ENCODE results near the gene ZNF236. TPM values are rescaled to one million over a fixed set of nuclear protein-coding genes. Genes with fewer than 3 reads are reported as not detected.

ZNF236 gene
- total RNA-seq, 4 donors from 2014 or later, result 21.0 to 36.3 (median 31.8) TPM

DNA sequence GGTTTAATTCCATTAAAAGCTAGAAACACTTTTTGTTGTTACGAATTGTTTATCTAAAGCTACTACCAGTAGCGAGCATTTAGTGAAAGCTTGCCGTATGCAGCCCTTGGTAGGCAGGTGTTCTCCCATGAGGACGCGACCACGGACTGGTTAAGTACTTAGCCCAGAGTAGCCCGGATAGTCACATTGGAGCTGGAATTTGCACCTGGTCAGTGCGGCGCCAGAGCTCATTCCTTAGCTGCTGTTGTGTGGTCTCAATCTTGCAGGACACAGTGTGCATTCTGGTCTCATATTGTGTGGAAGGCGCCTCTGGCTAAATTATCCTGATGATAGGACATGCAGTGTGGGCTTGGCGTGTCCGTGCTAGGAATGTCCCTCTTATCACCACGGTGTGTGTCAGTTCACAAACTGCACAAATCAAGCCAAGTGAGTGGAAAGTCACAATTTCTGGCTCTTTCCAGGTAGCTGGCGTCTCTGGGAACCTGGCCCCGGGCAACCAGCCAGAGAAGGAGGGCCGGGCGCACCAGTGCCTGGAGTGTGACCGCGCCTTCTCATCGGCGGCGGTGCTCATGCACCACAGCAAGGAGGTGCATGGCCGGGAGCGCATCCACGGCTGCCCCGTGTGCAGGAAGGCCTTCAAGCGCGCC is 133.3 kb downstream of the ZNF236 start:
- no peak for DNase-seq (ENCODE audit: low spot score in 2 of 2)
- Histone ChIP-seq H3K27ac (no peak overlapping the region), H3K36me3 (peaks cover 0 to 70% (median 0%) of the 10 kb centered on the region in 3 donors), H3K4me1 (peaks cover 0 to 36% (median 3%) of the 10 kb centered on the region in 4 donors), H3K27me3 (no peaks in the 10 kb centered on the region), H3K4me3 (no peak overlapping the region), H3K9me3 (no peaks in the 10 kb centered on the region)
- WGBS, 2 donors, result 83% methylated on average over 22 to 28 of the region's 28 CpGs
- TF ChIP-seq, protein P1, sequence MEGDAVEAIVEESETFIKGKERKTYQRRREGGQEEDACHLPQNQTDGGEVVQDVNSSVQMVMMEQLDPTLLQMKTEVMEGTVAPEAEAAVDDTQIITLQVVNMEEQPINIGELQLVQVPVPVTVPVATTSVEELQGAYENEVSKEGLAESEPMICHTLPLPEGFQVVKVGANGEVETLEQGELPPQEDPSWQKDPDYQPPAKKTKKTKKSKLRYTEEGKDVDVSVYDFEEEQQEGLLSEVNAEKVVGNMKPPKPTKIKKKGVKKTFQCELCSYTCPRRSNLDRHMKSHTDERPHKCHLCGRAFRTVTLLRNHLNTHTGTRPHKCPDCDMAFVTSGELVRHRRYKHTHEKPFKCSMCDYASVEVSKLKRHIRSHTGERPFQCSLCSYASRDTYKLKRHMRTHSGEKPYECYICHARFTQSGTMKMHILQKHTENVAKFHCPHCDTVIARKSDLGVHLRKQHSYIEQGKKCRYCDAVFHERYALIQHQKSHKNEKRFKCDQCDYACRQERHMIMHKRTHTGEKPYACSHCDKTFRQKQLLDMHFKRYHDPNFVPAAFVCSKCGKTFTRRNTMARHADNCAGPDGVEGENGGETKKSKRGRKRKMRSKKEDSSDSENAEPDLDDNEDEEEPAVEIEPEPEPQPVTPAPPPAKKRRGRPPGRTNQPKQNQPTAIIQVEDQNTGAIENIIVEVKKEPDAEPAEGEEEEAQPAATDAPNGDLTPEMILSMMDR (IDR thresholded peaks at IDR 0.05), result no peak
- TF ChIP-seq POLR2A (IDR thresholded peaks at IDR 0.05) (no peak), EP300 (IDR thresholded peaks at IDR 0.05) (no peak)

DNA sequence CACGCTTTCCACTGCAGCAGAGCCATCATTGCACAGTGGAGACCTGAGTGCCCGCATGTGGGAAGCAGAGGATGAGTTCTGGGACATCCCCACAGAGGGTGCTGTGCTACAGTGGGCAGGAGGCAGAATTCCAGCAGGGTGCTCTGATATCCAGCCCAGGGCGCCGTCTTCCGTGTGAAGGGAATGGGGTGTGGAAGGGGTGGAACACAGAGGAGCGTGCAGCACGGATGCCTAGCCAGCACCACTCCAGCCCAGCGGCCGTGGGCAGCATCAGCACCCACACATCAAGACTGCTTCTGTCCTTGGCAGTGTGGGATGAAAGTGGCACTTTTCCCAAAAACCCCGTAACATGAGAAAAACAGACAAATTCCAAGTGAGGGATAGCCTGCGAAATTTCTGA is 134.3 kb downstream of the ZNF236 start:
- no peaks in the 10 kb centered on the region for H3K27me3 ChIP-seq
- peaks cover 0 to 70% (median 0%) of the 10 kb centered on the region in 3 donors for H3K36me3 ChIP-seq
- H3K9me3 ChIP-seq, result no peaks in the 10 kb centered on the region
- peaks cover 0 to 36% (median 3%) of the 10 kb centered on the region in 4 donors for H3K4me1 ChIP-seq
- DNase-seq (ENCODE audit: low spot score in 2 of 2), result no peak
- no peak overlapping the region for H3K4me3 ChIP-seq
- 67 to 75% methylated on average over 11 of the region's 11 CpGs for WGBS, 2 donors
- H3K27ac ChIP-seq, result no peak overlapping the region
- TF ChIP-seq POLR2A (IDR thresholded peaks at IDR 0.05) (no peak), EP300 (IDR thresholded peaks at IDR 0.05) (peak in 1 of 2 donors; percentile 33)

DNA sequence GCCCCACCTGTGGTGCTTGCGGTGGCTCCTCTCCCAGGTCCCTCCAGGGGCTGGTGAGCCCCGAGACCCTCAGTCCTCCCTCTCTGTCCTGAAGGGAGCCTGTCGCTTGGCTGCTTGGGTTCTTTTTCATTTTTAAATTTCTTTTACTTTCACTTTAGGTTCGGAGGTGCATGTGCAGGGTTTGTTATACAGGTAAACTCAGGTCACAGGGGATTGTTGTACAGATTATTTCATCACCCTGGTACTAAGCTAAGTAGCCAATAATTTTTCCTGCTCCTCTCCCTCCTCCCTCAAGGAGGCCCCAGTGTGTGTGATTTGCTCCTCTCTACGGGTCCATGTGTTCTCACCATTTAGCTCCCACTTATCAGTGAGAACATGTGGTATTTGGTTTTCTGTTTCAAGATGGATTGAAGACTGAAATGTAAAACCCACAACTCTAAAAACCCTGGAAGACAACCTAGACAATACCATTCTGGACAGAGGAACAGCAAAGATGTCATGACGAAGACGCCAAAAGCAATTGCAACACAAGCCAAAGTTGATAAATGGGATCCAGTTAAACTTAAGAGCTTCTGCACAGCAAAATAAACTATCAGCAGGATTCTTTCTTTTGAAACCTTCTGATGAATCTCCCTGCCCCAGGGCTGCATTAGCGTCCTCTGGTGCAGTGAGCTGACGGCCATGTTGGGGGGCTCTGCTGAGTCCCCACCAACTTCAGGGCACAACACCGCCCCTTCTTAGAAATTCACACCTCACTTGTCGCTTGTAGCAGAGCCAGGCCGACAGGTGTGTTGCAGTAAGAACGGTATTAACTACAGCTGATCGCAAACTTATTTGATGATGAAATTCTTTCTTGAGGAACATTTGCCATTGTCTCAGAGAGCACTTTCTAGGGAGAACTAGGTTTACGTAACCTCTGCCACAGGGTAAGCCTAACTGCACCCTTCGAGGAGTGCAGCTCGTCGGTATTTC is 135.3 kb downstream of the ZNF236 start:
- DNase-seq (ENCODE audit: low spot score in 2 of 2), result no peak
- Histone ChIP-seq H3K27me3 (no peaks in the 10 kb centered on the region), H3K27ac (no peak overlapping the region), H3K4me1 (peaks cover 0 to 36% (median 3%) of the 10 kb centered on the region in 4 donors), H3K36me3 (peaks cover 0 to 75% (median 0%) of the 10 kb centered on the region in 3 donors), H3K9me3 (no peaks in the 10 kb centered on the region), H3K4me3 (no peak overlapping the region)
- TF ChIP-seq POLR2A (IDR thresholded peaks at IDR 0.05) (no peak), EP300 (IDR thresholded peaks at IDR 0.05) (no peak)
- TF ChIP-seq, protein P1 (IDR thresholded peaks at IDR 0.05), result no peak
- 86 to 90% methylated on average over 18 of the region's 18 CpGs for WGBS, 2 donors

DNA sequence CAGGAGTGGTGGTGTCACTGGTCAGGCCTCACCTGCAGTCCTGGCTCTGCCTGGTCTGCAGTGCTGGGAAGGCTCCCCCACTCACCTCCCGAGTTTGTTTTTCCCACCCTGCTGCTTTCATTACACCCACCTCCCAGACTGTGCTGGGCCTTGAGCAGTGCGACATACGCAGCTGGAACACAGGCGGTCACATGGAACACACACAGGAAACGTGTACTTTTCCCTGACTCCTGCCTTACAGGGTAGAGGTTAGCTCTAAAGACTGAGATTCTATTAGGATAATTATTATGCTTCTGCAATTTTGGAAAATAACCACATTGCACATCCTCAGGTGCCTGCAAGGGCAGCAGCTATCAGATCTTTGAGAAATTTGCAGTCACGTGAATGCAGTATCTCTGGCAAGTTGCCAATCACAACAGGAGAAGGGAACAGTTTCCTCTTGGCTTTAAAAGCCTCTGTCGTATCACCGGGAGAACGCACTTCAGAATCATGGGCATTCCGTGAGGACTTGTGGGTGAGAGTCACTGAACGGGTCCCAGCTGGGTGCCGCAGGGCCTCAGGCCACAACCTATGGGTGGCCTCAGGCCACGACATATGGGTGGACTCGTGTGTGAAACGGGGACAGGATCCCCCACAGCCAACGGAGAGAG is 136.5 kb downstream of the ZNF236 start:
- TF ChIP-seq EP300 (IDR thresholded peaks at IDR 0.05), result no peak
- no peak for TF ChIP-seq POLR2A (IDR thresholded peaks at IDR 0.05)
- Histone ChIP-seq H3K36me3 (peaks cover 0 to 85% (median 0%) of the 10 kb centered on the region in 3 donors), H3K4me1 (peaks cover 0 to 27% (median 0%) of the 10 kb centered on the region in 4 donors), H3K27me3 (no peaks in the 10 kb centered on the region), H3K4me3 (no peak overlapping the region), H3K9me3 (no peaks in the 10 kb centered on the region), H3K27ac (no peak overlapping the region)
- WGBS, 2 donors, result 56 to 61% methylated on average over 16 of the region's 16 CpGs
- no peak for DNase-seq (ENCODE audit: low spot score in 2 of 2)

DNA sequence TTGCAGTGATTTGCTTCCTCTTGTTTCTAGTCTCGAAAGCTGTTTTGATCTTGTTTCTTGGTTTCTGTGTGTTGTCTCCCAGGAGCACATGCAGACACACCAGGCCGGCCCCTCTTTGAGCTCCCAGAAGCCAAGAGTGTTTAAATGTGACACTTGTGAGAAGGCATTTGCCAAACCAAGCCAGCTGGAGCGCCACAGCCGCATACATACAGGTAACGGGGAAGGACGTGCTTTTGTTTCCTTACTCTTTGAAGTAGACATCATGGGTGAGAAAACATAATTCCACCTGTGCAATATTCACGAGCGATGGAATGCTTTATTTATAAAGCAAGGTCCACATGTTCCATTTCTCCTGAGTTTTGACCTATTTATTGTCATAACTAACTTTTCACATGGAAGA is 137.2 kb downstream of the ZNF236 start:
- Histone ChIP-seq H3K4me3 (no peak overlapping the region), H3K27ac (no peak overlapping the region), H3K4me1 (peaks cover 0 to 20% (median 0%) of the 10 kb centered on the region in 4 donors), H3K36me3 (peaks cover 0 to 90% (median 0%) of the 10 kb centered on the region in 3 donors), H3K9me3 (no peaks in the 10 kb centered on the region), H3K27me3 (no peaks in the 10 kb centered on the region)
- no peak for TF ChIP-seq POLR2A (IDR thresholded peaks at IDR 0.05)
- 88 to 89% methylated on average over 8 of the region's 8 CpGs for WGBS, 2 donors
- DNase-seq (ENCODE audit: low spot score in 2 of 2), result no peak

DNA sequence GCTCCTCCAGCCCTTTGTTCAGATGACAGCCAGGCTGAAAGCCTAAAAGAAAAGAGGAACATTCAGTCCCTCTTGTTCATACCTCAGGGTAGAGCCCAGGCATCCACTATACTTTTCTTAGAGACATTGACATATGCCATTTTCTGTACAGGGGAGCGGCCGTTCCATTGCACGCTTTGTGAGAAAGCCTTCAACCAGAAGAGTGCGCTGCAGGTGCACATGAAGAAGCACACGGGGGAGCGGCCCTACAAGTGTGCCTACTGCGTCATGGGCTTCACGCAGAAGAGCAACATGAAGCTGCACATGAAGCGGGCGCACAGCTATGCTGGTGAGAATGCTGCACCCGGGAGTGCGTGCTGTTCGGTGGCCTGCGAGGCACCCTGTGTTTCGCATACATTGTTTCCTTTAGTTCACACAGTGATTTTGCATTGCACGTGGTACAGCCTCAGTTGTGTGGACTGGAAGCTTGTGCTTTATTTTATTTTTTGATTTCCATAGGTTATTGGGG is 138.2 kb downstream of the ZNF236 start:
- Histone ChIP-seq H3K27me3 (no peaks in the 10 kb centered on the region), H3K36me3 (peaks cover 0 to 87% (median 0%) of the 10 kb centered on the region in 3 donors), H3K4me1 (peaks cover 0 to 20% (median 0%) of the 10 kb centered on the region in 4 donors), H3K4me3 (no peak overlapping the region), H3K27ac (no peak overlapping the region), H3K9me3 (no peaks in the 10 kb centered on the region)
- WGBS, 2 donors, result 95% methylated on average over 16 of the region's 16 CpGs
- DNase-seq (ENCODE audit: low spot score in 2 of 2), result no peak
- TF ChIP-seq POLR2A (IDR thresholded peaks at IDR 0.05), result no peak
- TF ChIP-seq, protein P1 (IDR thresholded peaks at IDR 0.05), result no peak
- no peak for TF ChIP-seq EP300 (IDR thresholded peaks at IDR 0.05)

All from tibial nerve (tissue), 4 donors.